WTC11 (cell line): Measurements from ENCODE around the gene DNAH14. TPM values are rescaled to one million over a fixed set of nuclear protein-coding genes. Genes with fewer than 3 reads are reported as not detected.

Experiments
- ATAC-seq: fragments of 200-7000 bp; cut with Tn5 transposase; 2 replicates; pipeline ENCODE4 v1.10.0; 2021; ENCODE audit warnings: mild to moderate bottlenecking, moderate library complexity
- CTCF ChIA-PET: fragments of 300-600 bp; sonication (Branson Sonifier 250); formaldehyde crosslinking; loops from one replicate; lab custom pipeline; 2021; ENCODE audit warnings: antibody characterized with exemption; lab: Charles Lee
- POLR2A ChIA-PET: fragments of 350-600 bp; sonication (Branson Sonifier 250); formaldehyde crosslinking; loops from one replicate; lab custom pipeline; 2021; ENCODE audit warnings: antibody characterized with exemption; lab: Charles Lee
- DNase-seq: peaks from one replicate; pipeline ENCODE4 v3.0.0; 2021; ENCODE audit warnings: low spot score
- H3K27ac Mint-ChIP-seq: 2 replicates; pipeline ENCODE4 v1.8.0; 2021; ENCODE audit warnings: mixed read lengths
- H3K27me3 Mint-ChIP-seq: 2 replicates; pipeline ENCODE4 v1.8.0; 2021; ENCODE audit warnings: low read depth, mild to moderate bottlenecking, moderate library complexity, mixed read lengths
- H3K36me3 Mint-ChIP-seq: 2 replicates; pipeline ENCODE4 v1.8.0; 2021; ENCODE audit warnings: mixed read lengths
- H3K4me1 Mint-ChIP-seq: 2 replicates; pipeline ENCODE4 v1.8.0; 2022; ENCODE audit warnings: mixed read lengths
- H3K4me3 Mint-ChIP-seq: 2 replicates; pipeline ENCODE4 v1.8.0; 2021; ENCODE audit warnings: mild to moderate bottlenecking, moderate library complexity, mixed read lengths
- H3K9me3 Mint-ChIP-seq: 2 replicates; pipeline ENCODE4 v1.8.0; 2021; ENCODE audit warnings: mixed read lengths
- ATF1 ChIP-seq: sonication (generic); formaldehyde crosslinking; IDR thresholded peaks from 2 replicates; pipeline ENCODE4 v1.8.1; 2023; ENCODE audit warnings: mild to moderate bottlenecking, moderate library complexity, missing genetic modification reagents
- CREM ChIP-seq: sonication (generic); formaldehyde crosslinking; IDR thresholded peaks from 2 replicates; pipeline ENCODE4 v1.8.1; 2022; ENCODE audit warnings: mild to moderate bottlenecking, missing genetic modification reagents, moderate library complexity
- E2F1 ChIP-seq: sonication (generic); formaldehyde crosslinking; IDR thresholded peaks from 2 replicates; pipeline ENCODE4 v1.8.0; 2022; ENCODE audit warnings: mild to moderate bottlenecking, missing genetic modification reagents
- ESRRA ChIP-seq: sonication (generic); formaldehyde crosslinking; IDR thresholded peaks from 2 replicates; pipeline ENCODE4 v1.8.1; 2022; ENCODE audit warnings: mild to moderate bottlenecking, missing genetic modification reagents, borderline replicate concordance
- GABPB1 ChIP-seq: sonication (generic); formaldehyde crosslinking; IDR thresholded peaks from 2 replicates; pipeline ENCODE4 v1.8.1; 2023; ENCODE audit warnings: mild to moderate bottlenecking, missing genetic modification reagents
- GTF2I ChIP-seq: fragments of 250-450 bp; sonication (Bioruptor Pico); conservative IDR thresholded peaks from 2 replicates; pipeline ENCODE4 v1.4.0; 2021; ENCODE audit warnings: mild to moderate bottlenecking
- MYBL2 ChIP-seq: sonication (generic); formaldehyde crosslinking; IDR thresholded peaks from 2 replicates; pipeline ENCODE4 v1.8.1; 2023; ENCODE audit warnings: mild to moderate bottlenecking, moderate library complexity, missing genetic modification reagents
- NR3C1 ChIP-seq: sonication (generic); formaldehyde crosslinking; conservative IDR thresholded peaks from 2 replicates; pipeline ENCODE4 v1.8.1; 2023; ENCODE audit warnings: low read depth, mild to moderate bottlenecking, missing genetic modification reagents
- PRRX2 ChIP-seq: fragments of 250-450 bp; sonication (Bioruptor Pico); IDR thresholded peaks from 2 replicates; pipeline ENCODE4 v1.8.0; 2021; ENCODE audit warnings: mild to moderate bottlenecking
- TP53 ChIP-seq: sonication (generic); formaldehyde crosslinking; IDR thresholded peaks from 2 replicates; pipeline ENCODE4 v1.8.1; 2023; ENCODE audit warnings: mild to moderate bottlenecking, missing genetic modification reagents
- ZNF317 ChIP-seq: sonication (generic); formaldehyde crosslinking; IDR thresholded peaks from 2 replicates; pipeline ENCODE4 v1.8.1; 2023; ENCODE audit warnings: low read depth, mild to moderate bottlenecking, moderate library complexity, missing genetic modification reagents, borderline replicate concordance
- ZNF423 ChIP-seq: fragments of 250-450 bp; sonication (Bioruptor Pico); IDR thresholded peaks from 2 replicates; pipeline ENCODE4 v2.1.2; 2022; ENCODE audit warnings: mild to moderate bottlenecking, moderate library complexity
- ZNF425 ChIP-seq: fragments of 250-450 bp; sonication (Bioruptor Pico); conservative IDR thresholded peaks from 2 replicates; pipeline ENCODE4 v1.9.0; 2021; ENCODE audit warnings: mild to moderate bottlenecking
- ZSCAN18 ChIP-seq: fragments of 250-450 bp; sonication (Bioruptor Pico); IDR thresholded peaks from 2 replicates; pipeline ENCODE4 v2.1.2; 2022; ENCODE audit warnings: mild to moderate bottlenecking, moderate library complexity
- total RNA-seq: library from RNA; stranded (reverse); gene quantifications from 3 replicates; pipeline ENCODE4 v1.2.3, GENCODE V29; 2021

DNAH14 gene
- total RNA-seq, 1 experiment from 2014 or later = 34.1 TPM

GRCh38 chr1:225042263-225042662 lies 112.8 kb downstream of the DNAH14 start:
- CTCF ChIA-PET = no interaction called here

GRCh38 chr1:225044258-225044657 lies 114.8 kb downstream of the DNAH14 start:
- H3K36me3 Mint-ChIP-seq = no peaks in the 10 kb centered on the region
- H3K4me3 Mint-ChIP-seq = no peak overlapping the region
- CTCF ChIA-PET = no interaction called here
- POLR2A ChIA-PET = no interaction called here
- no peaks in the 10 kb centered on the region for H3K9me3 Mint-ChIP-seq
- no peaks in the 10 kb centered on the region for H3K4me1 Mint-ChIP-seq
- TF ChIP-seq GABPB1 = peak; percentile 54; the same call in 1 of the 2 replicates
- TF ChIP-seq NR3C1 (CRISPR knock-in tag) = no peak
- TF ChIP-seq CREM (CRISPR knock-in tag) = no peak
- TF ChIP-seq, all 79 proteins: peak for 1
- DNase-seq (no peak), ATAC-seq (no peak)
- H3K27ac Mint-ChIP-seq = no peak overlapping the region
- H3K27me3 Mint-ChIP-seq = no peaks in the 10 kb centered on the region

More at GRCh38 chr1:225042263-225042662, 112.8 kb downstream of the DNAH14 start:
- Mint-ChIP-seq H3K4me1 (no peaks in the 10 kb centered on the region), H3K9me3 (no peaks in the 10 kb centered on the region), H3K4me3 (no peak overlapping the region), H3K27me3 (no peaks in the 10 kb centered on the region; the same call in 1 of the 2 replicates), H3K27ac (no peak overlapping the region), H3K36me3 (no peaks in the 10 kb centered on the region)
- ATAC-seq (no peak), DNase-seq (no peak)
- POLR2A ChIA-PET = no interaction called here
- no peak for TF ChIP-seq MYBL2 (CRISPR knock-in tag)

GRCh38 chr1:225049594-225049993 lies 120.1 kb downstream of the DNAH14 start:
- no peak overlapping the region for H3K4me3 Mint-ChIP-seq
- no peak for DNase-seq
- POLR2A ChIA-PET = interaction anchor here (0.7 kb wide), 1 partner anchor 82 kb away, joined by 3 read pairs; no protein-coding TSS in a partner anchor
- TF ChIP-seq ZNF423 (CRISPR knock-in tag) (no peak), ESRRA (CRISPR knock-in tag) (no peak), PRRX2 (CRISPR knock-in tag) (no peak), ATF1 (CRISPR knock-in tag) (no peak), ZSCAN18 (CRISPR knock-in tag) (no peak), ZNF425 (CRISPR knock-in tag) (no peak), TP53 (CRISPR knock-in tag) (no peak), GTF2I (CRISPR knock-in tag) (no peak)
- H3K4me1 Mint-ChIP-seq = no peaks in the 10 kb centered on the region
- no peak for ATAC-seq
- H3K27me3 Mint-ChIP-seq = no peaks in the 10 kb centered on the region
- no peak overlapping the region for H3K27ac Mint-ChIP-seq
- no peaks in the 10 kb centered on the region for H3K9me3 Mint-ChIP-seq
- no peaks in the 10 kb centered on the region for H3K36me3 Mint-ChIP-seq
- CTCF ChIA-PET = no interaction called here

- no peaks in the 10 kb centered on the region for H3K4me1 Mint-ChIP-seq
- TF ChIP-seq E2F1 (CRISPR knock-in tag) (no peak), ZNF317 (CRISPR knock-in tag) (peak; percentile 64; the same call in 1 of the 2 replicates), NR3C1 (CRISPR knock-in tag) (no peak)
- no peaks in the 10 kb centered on the region; the same call in 1 of the 2 replicates for H3K27me3 Mint-ChIP-seq
- DNase-seq (no peak), ATAC-seq (no peak)
- H3K9me3 Mint-ChIP-seq = peaks cover 69% of the 10 kb centered on the region
- no peak overlapping the region for H3K27ac Mint-ChIP-seq
- CTCF ChIA-PET = no interaction called here
- POLR2A ChIA-PET = no interaction called here
- H3K36me3 Mint-ChIP-seq = peaks cover 20% of the 10 kb centered on the region
- no peak overlapping the region for H3K4me3 Mint-ChIP-seq
Measured at GRCh38 chr1:225063722-225064121, 134.2 kb downstream of the DNAH14 start.
